Upper lobe of left lung (tissue), 4 donors: ENCODE results near the gene CEP170.

Experiments used
- CTCF ChIP-seq, 6 experiments: fragments of 450-650 bp in 4 of 6; fragments of 200-600 bp in 2 of 6; sonication (generic) in 2 of 6; IDR thresholded peaks; one replicate each; pipeline ENCODE4 v1.5.1; 2016 to 2019; ENCODE audit warnings: antibody characterized with exemption in 6 of 6
- EP300 ChIP-seq, 4 donors: sonication (generic); formaldehyde crosslinking; IDR thresholded peaks; one replicate each; pipeline ENCODE4 v1.5.1; 2017; ENCODE audit warnings: antibody characterized with exemption in 4 of 4, control low read depth in 2 of 4
- POLR2A ChIP-seq, 4 donors: fragments of 450-650 bp; IDR thresholded peaks; one replicate each; pipeline ENCODE4 v1.5.1; 2016 to 2017; ENCODE audit warnings: antibody characterized with exemption in 4 of 4, mild to moderate bottlenecking in 2 of 4
- POLR2AphosphoS5 ChIP-seq, 2 donors: sonication (generic); formaldehyde crosslinking; IDR thresholded peaks; one replicate each; pipeline ENCODE4 v1.5.1; 2017; ENCODE audit warnings: antibody characterized with exemption in 2 of 2

GRCh38 chr1:243267914-243268653, 13.0 kb upstream of the CEP170 start:
- no peak for TF ChIP-seq POLR2AphosphoS5 (IDR thresholded peaks at IDR 0.05)
- no peak for TF ChIP-seq CTCF (IDR thresholded peaks at IDR 0.05)
- TF ChIP-seq POLR2A (IDR thresholded peaks at IDR 0.05) = no peak
- no peak for TF ChIP-seq EP300 (IDR thresholded peaks at IDR 0.05)
